Neuron (in vitro differentiated cells): Measurements from ENCODE around the gene BCAM.
"Not testable (repeated sequence)": the region's sequence is repeated elsewhere in the genome, so short reads cannot be mapped to it uniquely, and the experiment has no call there.

Source experiments
- H2AFZ ChIP-seq: one replicate; pipeline ENCODE4 v1.6.1; 2013; ENCODE audit warnings: low read depth, mild to moderate bottlenecking, inconsistent platforms, low read length, moderate library complexity
- H3K27me3 ChIP-seq: one replicate; pipeline ENCODE4 v1.6.1; 2013; ENCODE audit warnings: low read length; ENCODE audit not compliant: insufficient read depth
- H3K36me3 ChIP-seq: one replicate; pipeline ENCODE4 v1.6.1; 2013; ENCODE audit warnings: low read length; ENCODE audit not compliant: insufficient read depth
- H3K4me1 ChIP-seq: one replicate; pipeline ENCODE4 v1.6.1; 2013; ENCODE audit warnings: low read length; ENCODE audit not compliant: insufficient read depth
- H3K4me3 ChIP-seq: 2 replicates; pipeline ENCODE4 v1.5.1; 2013; ENCODE audit warnings: mild to moderate bottlenecking, low read length, moderate library complexity
- H3K9me3 ChIP-seq: one replicate; pipeline ENCODE4 v1.6.1; 2013; ENCODE audit warnings: low read length

Gene BCAM

DNA sequence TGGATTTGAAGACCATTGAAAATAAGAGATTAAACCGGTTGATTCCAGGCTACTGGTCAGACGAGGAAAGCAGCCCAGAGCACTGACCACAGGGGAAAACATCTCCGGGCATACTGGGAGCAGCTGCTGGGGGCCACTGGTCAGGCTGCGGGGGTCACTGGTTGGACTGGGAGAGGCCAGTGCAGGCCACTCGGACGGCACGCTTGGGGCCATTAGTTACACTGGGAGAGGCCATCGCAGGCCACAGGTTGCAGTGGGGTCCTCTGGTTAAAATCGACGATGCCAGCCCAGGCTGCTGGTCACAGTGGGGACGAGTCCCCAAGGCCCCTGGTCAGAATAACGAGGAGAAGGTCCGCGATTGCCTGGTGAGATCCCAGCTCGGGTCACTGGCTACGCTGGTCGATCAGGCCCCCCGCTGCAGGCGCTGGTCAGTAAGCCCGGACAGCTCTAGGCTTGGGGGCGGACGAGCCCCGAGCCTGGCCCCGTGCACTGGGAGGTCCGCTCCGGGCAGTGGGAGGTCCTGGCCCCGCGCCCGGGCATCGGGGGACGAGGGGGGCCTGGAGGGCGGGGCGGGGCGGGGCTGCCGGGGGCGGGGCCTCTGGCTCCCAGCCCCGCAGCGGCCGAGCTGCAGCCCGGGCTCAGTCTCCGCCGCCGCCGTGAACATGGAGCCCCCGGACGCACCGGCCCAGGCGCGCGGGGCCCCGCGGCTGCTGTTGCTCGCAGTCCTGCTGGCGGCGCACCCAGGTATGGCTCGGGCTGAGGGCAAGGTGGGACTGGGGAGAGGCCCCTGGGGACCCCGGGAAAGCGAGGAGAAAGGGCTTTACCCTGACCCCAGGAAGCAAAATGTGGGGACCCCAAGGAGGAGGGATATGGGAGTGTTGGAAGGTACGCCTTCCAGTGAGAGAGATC, at the start of gene BCAM:
BCAM (plus strand) TSS at position 641 of the 909 bp plus-strand sequence; CDS start at position 663, 22 bp downstream.
- Histone ChIP-seq H3K36me3 (no peaks in the 10 kb centered on the region), H3K4me1 (peaks cover 34% of the 10 kb centered on the region), H3K4me3 (peak within 1 kb of the TSS; percentile 56), H3K9me3 (no peaks in the 10 kb centered on the region), H3K27me3 (no peaks in the 10 kb centered on the region), H2AFZ (peak within 1 kb of the TSS; percentile 18)

DNA sequence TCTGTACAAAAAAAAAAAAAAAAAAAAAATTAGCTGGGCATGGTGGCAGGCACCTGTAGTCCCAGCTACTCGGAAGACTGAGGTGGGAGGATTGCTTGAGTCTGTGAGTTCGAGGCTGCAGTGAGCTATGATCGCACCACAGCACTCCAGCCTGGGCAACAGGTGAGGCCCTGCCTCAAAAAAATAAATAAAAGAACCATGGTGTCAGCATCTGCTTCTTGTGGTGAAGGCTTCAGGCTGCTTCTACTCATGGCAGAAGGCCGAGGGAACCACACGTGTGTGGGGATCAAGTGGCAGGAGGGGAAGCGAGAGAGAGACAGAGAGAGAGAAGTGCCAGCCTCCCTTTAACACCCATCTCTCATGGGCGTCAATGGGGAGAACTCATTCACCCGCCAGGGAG, 46.9 kb upstream of the BCAM start:
- Histone ChIP-seq H3K27me3 (no peaks in the 10 kb centered on the region), H3K4me1 (no peaks in the 10 kb centered on the region), H3K4me3 (no peak overlapping the region), H2AFZ (no peak overlapping the region), H3K36me3 (peaks cover 4% of the 10 kb centered on the region), H3K9me3 (no peaks in the 10 kb centered on the region)

- Histone ChIP-seq H3K27me3 (no peaks in the 10 kb centered on the region), H3K36me3 (no peaks in the 10 kb centered on the region), H3K4me3 (no peak overlapping the region), H3K9me3 (peaks cover 2% of the 10 kb centered on the region), H3K4me1 (no peaks in the 10 kb centered on the region), H2AFZ (no peak overlapping the region)
Measured at GRCh38 chr19:44765033-44765948, 43.6 kb upstream of the BCAM start.

DNA sequence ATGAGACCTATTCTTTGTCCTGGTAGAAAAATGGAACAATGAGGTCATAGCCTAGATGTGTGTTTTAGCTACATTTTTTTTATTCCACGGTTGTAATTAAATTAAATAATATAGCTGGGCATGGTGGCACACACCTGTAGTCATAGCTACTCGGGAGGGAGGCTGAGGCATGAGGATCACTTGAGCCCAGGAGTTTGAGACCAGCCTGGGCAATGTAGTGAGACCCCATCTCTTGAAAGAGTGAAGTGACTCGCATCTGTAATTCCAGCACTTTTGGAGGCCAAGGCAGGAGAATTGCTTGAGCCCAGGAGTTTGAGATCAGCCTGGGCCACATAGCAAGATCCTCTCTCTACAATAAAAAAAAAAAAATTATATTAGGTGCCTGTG, 43.0 kb upstream of the BCAM start:
- H3K27me3 ChIP-seq: no peaks in the 10 kb centered on the region
- no peaks in the 10 kb centered on the region for H3K36me3 ChIP-seq
- no peak overlapping the region for H2AFZ ChIP-seq
- no peaks in the 10 kb centered on the region for H3K4me1 ChIP-seq
- H3K9me3 ChIP-seq: peaks cover 2% of the 10 kb centered on the region
- no peak overlapping the region for H3K4me3 ChIP-seq

GRCh38 chr19:44767295-44768180, 41.4 kb upstream of the BCAM start:
- H3K9me3 ChIP-seq: peaks cover 2% of the 10 kb centered on the region
- no peaks in the 10 kb centered on the region for H3K27me3 ChIP-seq
- no peaks in the 10 kb centered on the region for H3K4me1 ChIP-seq
- H3K4me3 ChIP-seq: no peak overlapping the region
- no peaks in the 10 kb centered on the region for H3K36me3 ChIP-seq
- no peak overlapping the region for H2AFZ ChIP-seq

DNA sequence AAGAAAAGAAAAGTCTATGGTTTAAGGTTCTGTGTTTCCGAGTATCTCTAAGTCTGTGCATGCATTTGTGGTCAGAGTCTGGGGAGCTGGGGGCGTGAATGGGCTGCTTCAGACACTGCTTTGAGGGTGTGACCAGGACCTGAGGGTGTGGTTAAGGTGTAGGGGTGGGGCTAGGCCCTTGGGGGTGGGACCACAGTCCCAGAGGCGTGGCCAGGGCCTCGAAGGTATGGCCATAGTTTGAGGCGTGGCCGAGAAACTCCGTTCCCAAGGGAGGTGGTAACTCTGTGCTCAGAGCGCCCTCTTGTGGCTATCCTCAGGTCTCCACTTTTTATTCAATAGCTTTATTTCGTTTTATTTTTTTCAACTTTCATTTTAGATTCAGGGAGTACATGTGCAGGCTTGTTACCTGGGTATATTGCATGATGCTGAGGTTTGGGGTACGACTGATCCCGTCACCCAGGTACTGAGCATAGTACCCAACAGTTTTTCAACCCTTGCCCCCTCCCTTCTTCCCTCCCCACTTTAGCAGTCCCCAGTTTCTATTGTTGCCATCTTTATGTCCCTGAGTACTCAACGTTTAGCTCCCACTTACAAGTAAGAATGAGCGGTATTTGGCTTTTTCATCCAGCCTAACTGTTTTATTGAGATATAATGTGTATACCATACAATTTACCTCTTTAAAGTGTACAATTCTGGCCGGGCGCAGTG, 38.2 kb upstream of the BCAM start:
- Histone ChIP-seq H3K4me1 (no peaks in the 10 kb centered on the region), H3K9me3 (peaks cover 2% of the 10 kb centered on the region), H2AFZ (no peak overlapping the region), H3K36me3 (no peaks in the 10 kb centered on the region), H3K27me3 (peaks cover under 1% of the 10 kb centered on the region), H3K4me3 (no peak overlapping the region)

- not testable (repeated sequence) for H2AFZ ChIP-seq, H3K4me1 ChIP-seq, H3K9me3 ChIP-seq, H3K4me3 ChIP-seq, H3K27me3 ChIP-seq, H3K36me3 ChIP-seq
Measured at GRCh38 chr19:44772144-44772543, 36.8 kb upstream of the BCAM start.

- no peak overlapping the region for H3K4me3 ChIP-seq
- H2AFZ ChIP-seq: no peak overlapping the region
- peaks cover 13% of the 10 kb centered on the region for H3K27me3 ChIP-seq
- no peaks in the 10 kb centered on the region for H3K4me1 ChIP-seq
- no peaks in the 10 kb centered on the region for H3K36me3 ChIP-seq
- no peaks in the 10 kb centered on the region for H3K9me3 ChIP-seq
Measured at GRCh38 chr19:44772959-44773358, 35.9 kb upstream of the BCAM start.

DNA sequence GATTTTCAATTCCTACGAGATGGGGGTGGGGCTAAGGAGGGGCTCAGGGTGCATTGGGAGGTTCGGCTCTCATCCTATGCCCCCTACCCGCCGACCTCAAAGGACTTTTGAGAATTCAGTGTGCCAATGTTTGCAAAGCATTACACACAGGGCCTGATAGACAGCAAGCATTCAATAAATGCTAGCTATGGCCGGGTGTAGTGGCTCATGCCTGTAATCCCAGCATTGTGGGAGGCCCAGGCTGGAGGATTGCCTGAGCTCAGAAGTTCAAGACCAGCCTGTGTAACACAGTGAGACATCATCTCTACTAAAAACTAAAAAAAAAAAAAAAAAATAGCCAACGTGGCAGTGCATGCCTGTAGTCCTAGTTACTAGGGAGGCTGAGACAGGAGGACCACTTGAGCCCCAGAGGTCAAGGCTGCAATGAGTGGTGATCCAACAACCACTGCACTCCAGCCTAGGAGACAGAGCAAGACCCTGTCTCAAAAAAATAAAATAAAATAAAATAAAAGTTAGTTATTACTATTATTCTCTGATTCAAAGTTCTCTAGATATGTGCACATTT, 33.1 kb upstream of the BCAM start:
- H2AFZ ChIP-seq: no peak overlapping the region
- no peaks in the 10 kb centered on the region for H3K9me3 ChIP-seq
- H3K4me1 ChIP-seq: no peaks in the 10 kb centered on the region
- peaks cover 14% of the 10 kb centered on the region for H3K27me3 ChIP-seq
- H3K36me3 ChIP-seq: no peaks in the 10 kb centered on the region
- no peak overlapping the region for H3K4me3 ChIP-seq

GRCh38 chr19:44776402-44777096, 32.4 kb upstream of the BCAM start:
- Histone ChIP-seq H2AFZ (no peak overlapping the region), H3K36me3 (no peaks in the 10 kb centered on the region), H3K4me1 (no peaks in the 10 kb centered on the region), H3K4me3 (no peak overlapping the region), H3K27me3 (peaks cover 14% of the 10 kb centered on the region), H3K9me3 (no peaks in the 10 kb centered on the region)

DNA sequence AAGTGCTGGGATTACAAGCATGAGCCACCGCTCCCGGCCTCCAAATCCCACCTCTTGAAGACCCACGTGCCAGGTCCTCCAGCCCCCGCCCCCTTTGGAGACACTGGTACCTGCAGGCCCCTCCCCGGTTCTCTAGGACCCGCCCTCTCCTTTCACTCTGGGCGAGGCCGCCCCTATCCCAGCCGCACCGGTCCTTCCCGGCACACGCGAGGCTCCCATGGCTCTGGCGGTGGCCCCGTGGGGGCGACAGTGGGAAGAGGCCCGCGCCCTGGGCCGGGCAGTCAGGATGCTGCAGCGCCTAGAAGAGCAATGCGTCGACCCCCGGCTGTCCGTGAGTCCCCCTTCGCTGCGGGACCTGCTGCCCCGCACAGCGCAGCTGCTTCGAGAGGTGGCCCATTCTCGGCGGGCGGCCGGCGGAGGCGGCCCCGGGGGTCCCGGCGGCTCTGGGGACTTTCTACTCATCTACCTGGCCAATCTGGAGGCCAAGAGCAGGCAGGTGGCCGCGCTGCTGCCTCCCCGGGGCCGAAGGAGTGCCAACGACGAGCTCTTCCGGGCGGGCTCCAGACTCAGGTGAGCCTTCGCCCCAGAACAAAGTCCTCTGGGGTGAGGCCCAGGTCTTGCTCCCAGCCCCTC, 31.1 kb upstream of the BCAM start, which contains the start of gene CBLC:
CBLC (plus strand) TSS at position 176 of the 633 bp plus-strand sequence; CDS start at position 218, 42 bp downstream.
- Histone ChIP-seq H2AFZ (no peak within 1 kb of the TSS), H3K4me3 (no peak within 1 kb of the TSS)

More for the DNA sequence above, 31.1 kb upstream of the BCAM start, which contains the start of gene CBLC:
- Histone ChIP-seq H3K36me3 (no peaks in the 10 kb centered on the region), H3K9me3 (no peaks in the 10 kb centered on the region), H3K4me1 (no peaks in the 10 kb centered on the region), H3K27me3 (peaks cover 14% of the 10 kb centered on the region)
